Panc1 (cell line): Measurements from ENCODE around the gene MYH7. TPM values are rescaled to one million over a fixed set of nuclear protein-coding genes. Genes with fewer than 3 reads are reported as not detected.
"Not testable (repeated sequence)": the region's sequence is repeated elsewhere in the genome, so short reads cannot be mapped to it uniquely, and the experiment has no call there.

Source experiments
- ATAC-seq: fragments of 200-7000 bp; cut with Tn5 transposase; 2 replicates; pipeline ENCODE4 v1.9.1; 2020; ENCODE audit warnings: mild to moderate bottlenecking, moderate library complexity
- BruUV-seq: library from RNA; stranded (reverse); fragments of 400-500 nt; replicated peaks from 2 replicates; lab custom pipeline; 2021; lab: Mats Ljungman, UMichigan
- CTCF ChIA-PET: fragments of 300-600 bp; sonication (Branson Sonifier 250); formaldehyde crosslinking; loops from one replicate; lab custom pipeline; 2022; ENCODE audit warnings: antibody characterized with exemption; lab: Charles Lee
- POLR2A ChIA-PET: fragments of 300-600 bp; sonication (Branson Sonifier 250); formaldehyde crosslinking; loops from one replicate; lab custom pipeline; 2022; ENCODE audit warnings: antibody characterized with exemption; lab: Charles Lee
- DNase-seq: peaks from one replicate; pipeline ENCODE4 v3.0.0-alpha.2; 2010; ENCODE audit warnings: low read depth, low spot score
- H3K27ac ChIP-seq: 2 replicates; pipeline ENCODE4 v1.5.1; 2011; ENCODE audit warnings: mild to moderate bottlenecking, low read length, inconsistent platforms
- H3K27me3 ChIP-seq: fragments of 200-500 bp; sonication (Bioruptor generic); 2 replicates; pipeline ENCODE4 v1.6.0; 2014; ENCODE audit warnings: low read length, inconsistent platforms; ENCODE audit not compliant: control insufficient read depth, insufficient read depth
- H3K36me3 ChIP-seq: fragments of 200-500 bp; sonication (Bioruptor generic); 2 replicates; pipeline ENCODE4 v1.5.1; 2014; ENCODE audit warnings: inconsistent platforms, mild to moderate bottlenecking, low read length, moderate library complexity; ENCODE audit not compliant: control insufficient read depth, insufficient read depth
- H3K4me1 ChIP-seq: 2 replicates; pipeline ENCODE4 v1.5.1; 2011; ENCODE audit warnings: inconsistent platforms, mild to moderate bottlenecking, low read length, moderate library complexity; ENCODE audit not compliant: control insufficient read depth, insufficient read depth
- H3K4me3 ChIP-seq, 2 experiments: 2 replicates each; pipeline ENCODE4 v1.5.1; 2011 to 2012; ENCODE audit warnings: low read depth in 2 of 2, low read length in 2 of 2, mild to moderate bottlenecking in 2 of 2, inconsistent platforms in 1 of 2, moderate library complexity in 1 of 2
- H3K9me3 ChIP-seq: fragments of 200-500 bp; sonication (Bioruptor generic); 2 replicates; pipeline ENCODE4 v1.5.1; 2014; ENCODE audit warnings: low read depth, mild to moderate bottlenecking, inconsistent platforms, low read length, moderate library complexity; ENCODE audit not compliant: control insufficient read depth, insufficient read depth
- CTCF ChIP-seq: fragments of 450-650 bp; IDR thresholded peaks from 2 replicates; pipeline ENCODE4 v1.5.1; 2017; ENCODE audit warnings: mild to moderate bottlenecking
- POLR2AphosphoS5 ChIP-seq: IDR thresholded peaks from 2 replicates; pipeline ENCODE4 v1.6.1; 2012; ENCODE audit warnings: mild to moderate bottlenecking, low read depth, low read length, moderate library complexity
- SIN3A ChIP-seq: IDR thresholded peaks from 2 replicates; pipeline ENCODE4 v1.6.1; 2012; ENCODE audit warnings: low read depth, mild to moderate bottlenecking, low read length, moderate library complexity, borderline replicate concordance; ENCODE audit not compliant: insufficient read depth
- TCF7L2 ChIP-seq: IDR thresholded peaks from 2 replicates; pipeline ENCODE4 v1.6.1; 2011; ENCODE audit warnings: mild to moderate bottlenecking, low read depth, low read length, inconsistent platforms
- in situ Hi-C: cut with HindIII; loops from 2 replicates; pipeline ENCODE4 v1.10.0; 2016; ENCODE audit warnings: low sequenced_read_pairs, low pct_unique_long_range_greater_than_20kb
- intact Hi-C: fragments of 100-400 bp; cut with micrococcal nuclease; formaldehyde crosslinking; loops from one replicate; pipeline ENCODE4 v1.10.0; 2022; ENCODE audit not compliant: unreplicated experiment
- total RNA-seq: library from RNA; stranded (reverse); gene quantifications from one replicate; pipeline ENCODE4 v1.2.1, GENCODE V29; 2021; ENCODE audit not compliant: unreplicated experiment
- TF ChIP-seq, protein P1 (sequence below), 2 experiments: IDR thresholded peaks; 2 replicates each; pipeline ENCODE4 v1.6.1; 2011 to 2012; ENCODE audit warnings: low read depth in 2 of 2, control low read depth in 1 of 2, low read length in 1 of 2, mild to moderate bottlenecking in 1 of 2, moderate library complexity in 1 of 2; ENCODE audit not compliant: insufficient read depth in 1 of 2

MYH7 gene
- total RNA-seq, 1 experiment from 2014 or later = not detected

- H3K27me3 ChIP-seq, H3K36me3 ChIP-seq, BruUV-seq, H3K4me3 ChIP-seq, H3K4me1 ChIP-seq, ATAC-seq, H3K27ac ChIP-seq, H3K9me3 ChIP-seq, intact Hi-C loops, CTCF ChIA-PET, in situ Hi-C loops, DNase-seq: not testable (repeated sequence)
- TF ChIP-seq CTCF = peak; percentile 35
- POLR2A ChIA-PET = interaction anchor here (0.6 kb wide), 1 partner anchor 143 kb away, joined by 5 read pairs; no protein-coding TSS in a partner anchor
Measured at GRCh38 chr14:23456883-23457586, 21.6 kb upstream of the MYH7 start.

DNA sequence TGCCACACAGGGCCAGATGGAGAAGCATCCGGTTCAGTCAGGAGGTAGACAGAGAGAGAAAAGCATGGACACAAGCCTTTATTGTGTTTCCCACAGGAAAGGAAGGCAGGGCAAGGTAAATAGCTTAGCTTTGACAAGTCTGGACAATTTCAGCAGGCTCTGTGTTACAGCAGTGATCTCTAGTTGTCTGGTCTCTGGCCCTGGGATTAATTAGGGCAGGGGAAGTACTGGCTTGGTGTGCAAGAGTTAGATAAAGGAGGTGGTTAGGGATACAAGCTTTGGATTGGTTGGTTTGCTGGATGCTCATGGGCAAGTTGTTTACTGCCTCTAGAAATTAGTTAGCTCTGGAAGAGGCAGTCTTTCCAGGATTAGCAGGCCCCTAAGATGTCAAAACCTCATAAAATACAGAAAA lies 19.0 kb upstream of the MYH7 start:
- ChIA-PET POLR2A (no interaction called here), CTCF (no interaction called here)
- Histone ChIP-seq H3K36me3 (no peaks in the 10 kb centered on the region), H3K4me1 (no peaks in the 10 kb centered on the region), H3K4me3 (no peak overlapping the region), H3K9me3 (no peaks in the 10 kb centered on the region), H3K27me3 (peaks cover 2% of the 10 kb centered on the region; the same call in 1 of the 2 replicates), H3K27ac (no peak overlapping the region)
- DNase-seq (no peak), ATAC-seq (no peak)
- intact Hi-C loops = no loop called here
- TF ChIP-seq, protein P1, sequence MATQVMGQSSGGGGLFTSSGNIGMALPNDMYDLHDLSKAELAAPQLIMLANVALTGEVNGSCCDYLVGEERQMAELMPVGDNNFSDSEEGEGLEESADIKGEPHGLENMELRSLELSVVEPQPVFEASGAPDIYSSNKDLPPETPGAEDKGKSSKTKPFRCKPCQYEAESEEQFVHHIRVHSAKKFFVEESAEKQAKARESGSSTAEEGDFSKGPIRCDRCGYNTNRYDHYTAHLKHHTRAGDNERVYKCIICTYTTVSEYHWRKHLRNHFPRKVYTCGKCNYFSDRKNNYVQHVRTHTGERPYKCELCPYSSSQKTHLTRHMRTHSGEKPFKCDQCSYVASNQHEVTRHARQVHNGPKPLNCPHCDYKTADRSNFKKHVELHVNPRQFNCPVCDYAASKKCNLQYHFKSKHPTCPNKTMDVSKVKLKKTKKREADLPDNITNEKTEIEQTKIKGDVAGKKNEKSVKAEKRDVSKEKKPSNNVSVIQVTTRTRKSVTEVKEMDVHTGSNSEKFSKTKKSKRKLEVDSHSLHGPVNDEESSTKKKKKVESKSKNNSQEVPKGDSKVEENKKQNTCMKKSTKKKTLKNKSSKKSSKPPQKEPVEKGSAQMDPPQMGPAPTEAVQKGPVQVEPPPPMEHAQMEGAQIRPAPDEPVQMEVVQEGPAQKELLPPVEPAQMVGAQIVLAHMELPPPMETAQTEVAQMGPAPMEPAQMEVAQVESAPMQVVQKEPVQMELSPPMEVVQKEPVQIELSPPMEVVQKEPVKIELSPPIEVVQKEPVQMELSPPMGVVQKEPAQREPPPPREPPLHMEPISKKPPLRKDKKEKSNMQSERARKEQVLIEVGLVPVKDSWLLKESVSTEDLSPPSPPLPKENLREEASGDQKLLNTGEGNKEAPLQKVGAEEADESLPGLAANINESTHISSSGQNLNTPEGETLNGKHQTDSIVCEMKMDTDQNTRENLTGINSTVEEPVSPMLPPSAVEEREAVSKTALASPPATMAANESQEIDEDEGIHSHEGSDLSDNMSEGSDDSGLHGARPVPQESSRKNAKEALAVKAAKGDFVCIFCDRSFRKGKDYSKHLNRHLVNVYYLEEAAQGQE (IDR thresholded peaks at IDR 0.05; ENCODE audit: insufficient read depth in 1 of 2, low read depth in 2 of 2, low read length in 1 of 2) = no peak
- TF ChIP-seq CTCF (no peak), POLR2AphosphoS5 (no peak), TCF7L2 (no peak), SIN3A (no peak)
- no TSS peak for BruUV-seq
- in situ Hi-C loops = no loop called here
